Stimulated activated CD4-positive, alpha-beta T cell treated with anti-CD3 and anti-CD28 coated beads, Interleukin-4, amount 100 ng/mL, for 1 hour (primary cell): ENCODE data around the gene CACNA1A.
"Not testable (repeated sequence)": the region's sequence is repeated elsewhere in the genome, so short reads cannot be mapped to it uniquely, and the experiment has no call there.

Experiments used
- DNase-seq: peaks from one replicate; pipeline ENCODE4 v3.0.0-alpha.2; 2020

Gene CACNA1A

GRCh38 chr19:13420780-13421179 is 85.5 kb downstream of the CACNA1A start:
- DNase-seq, result no peak

GRCh38 chr19:13417054-13417453 is 89.2 kb downstream of the CACNA1A start:
- DNase-seq, result no peak

- DNase-seq, result no peak
Measured at GRCh38 chr19:13411899-13412298, 94.4 kb downstream of the CACNA1A start.

GRCh38 chr19:13410946-13411345 is 95.3 kb downstream of the CACNA1A start:
- no peak for DNase-seq

GRCh38 chr19:13408889-13409518 is 97.3 kb downstream of the CACNA1A start:
- DNase-seq, result no peak

GRCh38 chr19:13404236-13404635 is 102.0 kb downstream of the CACNA1A start:
- no peak for DNase-seq

- DNase-seq, result no peak
Measured at GRCh38 chr19:13401388-13401787, 104.9 kb downstream of the CACNA1A start.

- no peak for DNase-seq
Measured at GRCh38 chr19:13400296-13400695, 106.0 kb downstream of the CACNA1A start.

GRCh38 chr19:13399746-13400145 is 106.5 kb downstream of the CACNA1A start:
- DNase-seq, result no peak

GRCh38 chr19:13398780-13399726 is 107.2 kb downstream of the CACNA1A start:
- no peak for DNase-seq

GRCh38 chr19:13398182-13398581 is 108.1 kb downstream of the CACNA1A start:
- no peak for DNase-seq

- no peak for DNase-seq
Measured at GRCh38 chr19:13396250-13397080, 109.8 kb downstream of the CACNA1A start.

GRCh38 chr19:13382633-13382938 is 123.7 kb downstream of the CACNA1A start:
- DNase-seq, result no peak

- no peak for DNase-seq
Measured at GRCh38 chr19:13381827-13382632, 124.2 kb downstream of the CACNA1A start.

- DNase-seq, result no peak
Measured at GRCh38 chr19:13376537-13376936, 129.7 kb downstream of the CACNA1A start.

GRCh38 chr19:13373599-13373998 is 132.7 kb downstream of the CACNA1A start:
- no peak for DNase-seq

GRCh38 chr19:13370948-13371347 is 135.3 kb downstream of the CACNA1A start:
- DNase-seq, result no peak

GRCh38 chr19:13366529-13367143 is 139.6 kb downstream of the CACNA1A start:
- DNase-seq, result no peak

- DNase-seq, result no peak
Measured at GRCh38 chr19:13363954-13364353, 142.3 kb downstream of the CACNA1A start.

- no peak for DNase-seq
Measured at GRCh38 chr19:13363245-13363644, 143.0 kb downstream of the CACNA1A start.

- DNase-seq, result no peak
Measured at GRCh38 chr19:13362668-13363067, 143.6 kb downstream of the CACNA1A start.

GRCh38 chr19:13361726-13362125 is 144.6 kb downstream of the CACNA1A start:
- not testable (repeated sequence) for DNase-seq
